Activated CD4-positive, alpha-beta T cell treated with anti-CD3 and anti-CD28 coated beads, Interleukin-2, amount 50 U/mL, for 4 hours (primary cell): ENCODE results near the gene DAB2.

Source experiments
- DNase-seq, 2 experiments: peaks; one replicate each; pipeline ENCODE4 v3.0.0-alpha.2; 2020

DAB2 gene

GRCh38 chr5:39447059-39447458, 22.3 kb upstream of the DAB2 start:
- DNase-seq = no peak

GRCh38 chr5:39446231-39446630, 21.5 kb upstream of the DAB2 start:
- no peak for DNase-seq

- DNase-seq = no peak
These were observed 19.1 kb upstream of the DAB2 start for GRCh38 chr5:39443911-39444310.

- DNase-seq = no peak
These were observed 18.2 kb upstream of the DAB2 start for GRCh38 chr5:39442991-39443390.

- DNase-seq = no peak
These were observed 17.1 kb upstream of the DAB2 start for GRCh38 chr5:39441838-39442237.

- DNase-seq = no peak
These were observed 16.3 kb upstream of the DAB2 start for GRCh38 chr5:39440958-39441624.

- DNase-seq = no peak
These were observed 15.6 kb upstream of the DAB2 start for GRCh38 chr5:39440192-39440957.

GRCh38 chr5:39439582-39440162, 14.9 kb upstream of the DAB2 start:
- DNase-seq = no peak

- DNase-seq = no peak
These were observed 12.7 kb upstream of the DAB2 start for GRCh38 chr5:39437467-39437866.

- no peak for DNase-seq
These were observed 9.1 kb upstream of the DAB2 start for GRCh38 chr5:39433848-39434247.

GRCh38 chr5:39432696-39433530, 8.1 kb upstream of the DAB2 start:
- no peak for DNase-seq

- no peak for DNase-seq
These were observed 5.7 kb upstream of the DAB2 start for GRCh38 chr5:39430461-39430860.

GRCh38 chr5:39428640-39429039, 3.9 kb upstream of the DAB2 start:
- DNase-seq = no peak

GRCh38 chr5:39427633-39428032, 2.9 kb upstream of the DAB2 start:
- no peak for DNase-seq

GRCh38 chr5:39427229-39427628, 2.4 kb upstream of the DAB2 start:
- DNase-seq = no peak

GRCh38 chr5:39426746-39427105, 1.9 kb upstream of the DAB2 start:
- no peak for DNase-seq

- DNase-seq = no peak
These were observed 1.4 kb upstream of the DAB2 start for GRCh38 chr5:39426051-39426745.

GRCh38 chr5:39423331-39423751, 1.4 kb downstream of the DAB2 start:
- DNase-seq = no peak

GRCh38 chr5:39422728-39423285, 2.0 kb downstream of the DAB2 start:
- DNase-seq = no peak

- no peak for DNase-seq
These were observed 2.7 kb downstream of the DAB2 start for GRCh38 chr5:39422036-39422606.

GRCh38 chr5:39420482-39421145, 4.2 kb downstream of the DAB2 start:
- no peak for DNase-seq
